Fibroblast of peridontal ligament (primary cell): Measurements from ENCODE around the gene BPIFB6.

Experiments used
- DNase-seq: peaks from one replicate; pipeline ENCODE4 v3.0.0-alpha.2; 2010; ENCODE audit errors: extremely low read depth

The BPIFB6 gene

DNA sequence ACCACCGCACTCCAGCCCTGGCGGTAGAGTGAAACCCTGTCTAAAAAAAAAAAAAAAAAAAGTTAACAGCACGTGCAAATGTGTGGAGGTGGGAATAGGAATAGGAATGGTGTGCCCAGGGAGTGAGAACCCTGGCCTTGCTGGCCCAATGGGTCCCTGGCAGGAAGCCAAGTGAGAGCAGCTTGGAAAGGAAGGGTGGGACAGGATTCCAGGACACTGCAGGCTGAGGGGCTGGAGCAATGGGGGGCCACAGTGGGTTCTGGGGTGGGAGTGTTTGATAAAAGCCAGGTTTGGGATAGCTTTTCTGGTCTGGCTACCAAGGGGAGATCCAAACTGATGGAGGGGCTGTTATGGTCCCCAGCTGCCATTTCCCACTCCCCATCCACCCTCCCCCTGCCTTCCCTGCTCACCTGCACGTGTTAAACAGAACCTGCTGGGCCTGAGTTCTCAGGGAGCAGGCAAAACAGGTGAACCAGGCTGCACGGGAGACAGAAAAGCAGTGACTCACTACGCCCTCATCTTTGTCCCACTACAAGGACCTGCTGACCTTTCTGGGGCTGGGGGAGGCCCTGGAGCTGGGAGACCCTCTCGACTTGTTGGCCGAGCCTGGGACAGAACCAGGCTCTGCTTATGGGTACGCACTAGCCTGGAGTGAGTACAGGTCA is 30.5 kb upstream of the BPIFB6 start:
- no peak for DNase-seq

GRCh38 chr20:33002087-33002808 is 29.2 kb upstream of the BPIFB6 start:
- no peak for DNase-seq

- DNase-seq, result no peak
These were observed 27.2 kb upstream of the BPIFB6 start, which contains the start of gene SUN5 for GRCh38 chr20:33004141-33004751. SUN5 (minus strand) TSS chr20:33004433; CDS start chr20:33004340, 93 bp downstream.

DNA sequence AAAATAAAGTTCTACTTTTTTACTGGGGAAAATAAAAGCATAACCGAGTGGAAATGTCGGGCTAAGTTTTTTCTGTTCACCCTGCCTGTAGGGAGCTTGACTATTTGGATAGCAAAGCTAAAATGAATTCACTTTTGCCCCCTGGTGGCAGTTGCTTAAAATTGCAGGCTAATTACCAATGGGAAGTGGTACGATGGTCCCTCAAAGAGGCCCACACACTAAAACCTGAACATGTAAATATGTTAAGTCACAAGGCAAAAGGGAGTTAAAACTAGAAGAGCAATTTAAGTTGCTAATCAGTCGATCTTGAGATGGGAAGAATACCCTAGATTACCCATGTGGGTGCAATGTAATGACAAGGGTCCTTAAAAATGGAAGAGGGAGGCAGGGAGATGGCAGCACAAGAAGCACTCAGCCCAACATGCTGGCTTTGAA is 26.3 kb upstream of the BPIFB6 start:
- DNase-seq, result no peak

DNA sequence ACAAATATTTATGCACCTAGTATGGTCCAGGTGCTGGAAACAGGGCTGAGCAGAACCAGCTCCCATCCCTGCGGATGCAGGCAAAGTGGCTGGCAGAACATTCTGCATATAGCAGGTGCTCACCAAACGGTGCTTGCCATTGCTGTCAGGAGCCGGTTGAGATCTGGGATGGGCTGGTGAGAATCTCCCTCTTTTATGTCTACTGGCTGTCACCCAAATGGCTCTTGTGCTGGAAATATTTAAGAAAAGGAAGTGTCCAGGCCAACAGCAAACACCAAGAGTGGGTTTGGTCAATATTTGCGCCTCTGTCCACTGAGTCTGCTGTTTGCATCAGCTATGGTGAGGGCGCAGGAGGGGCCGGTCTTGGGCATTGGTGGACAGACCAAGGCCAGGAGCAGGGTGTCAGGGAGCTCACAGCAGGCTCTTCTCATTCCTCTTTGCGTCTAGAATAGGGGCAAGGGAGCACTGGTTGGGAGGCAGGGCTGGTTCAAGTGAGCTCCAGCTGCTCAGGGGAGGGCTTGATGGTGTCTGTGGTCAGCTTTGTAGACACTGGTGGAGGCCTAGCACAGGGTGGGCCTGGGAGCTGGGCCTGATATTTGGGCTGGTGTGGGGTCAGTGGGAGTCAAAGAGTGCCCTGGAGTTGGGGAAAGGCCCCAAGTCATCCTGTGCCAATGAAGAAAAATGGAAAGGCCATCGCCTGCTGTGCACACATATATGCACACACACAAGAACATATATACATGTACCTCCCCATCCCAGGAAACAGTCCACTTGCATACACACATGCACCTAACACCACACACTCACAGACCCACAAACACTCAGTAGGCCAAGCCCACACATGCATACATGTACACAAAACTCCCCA is 25.3 kb upstream of the BPIFB6 start:
- no peak for DNase-seq

DNA sequence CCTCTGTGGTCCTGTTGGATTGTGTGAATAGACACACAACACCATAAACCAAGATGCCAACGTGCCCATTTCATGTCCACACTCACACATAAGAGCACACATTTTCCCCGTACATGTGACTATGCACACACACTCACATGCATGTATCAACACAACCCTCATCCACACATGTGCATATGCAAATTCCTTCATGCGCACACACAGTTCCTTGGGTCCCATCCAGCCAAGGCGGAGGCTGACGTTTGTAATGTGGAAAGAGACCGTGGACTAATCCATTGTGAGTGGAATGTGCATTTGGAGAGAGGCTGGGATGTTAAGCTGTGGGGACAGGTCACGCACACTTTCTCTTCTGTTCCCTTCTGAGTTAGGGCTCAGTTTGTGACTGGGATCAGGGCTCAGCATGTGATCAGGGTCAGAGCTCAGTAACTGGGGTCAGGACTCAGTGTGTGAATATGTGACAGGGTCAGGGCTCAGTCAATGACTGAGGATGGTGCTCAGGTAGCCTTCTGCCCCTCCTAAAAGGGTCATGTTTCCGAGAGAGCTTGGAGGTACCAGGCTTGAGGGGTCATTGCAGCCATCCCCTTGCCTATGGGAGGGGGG is 24.6 kb upstream of the BPIFB6 start:
- no peak for DNase-seq

GRCh38 chr20:33007376-33008335 is 23.8 kb upstream of the BPIFB6 start, which contains the start of gene BPIFB2:
BPIFB2 (plus strand) TSS chr20:33007704; CDS start chr20:33008575, 871 bp downstream.
- no peak for DNase-seq

- DNase-seq, result no peak
These were observed 22.9 kb upstream of the BPIFB6 start for GRCh38 chr20:33008336-33009213.

DNA sequence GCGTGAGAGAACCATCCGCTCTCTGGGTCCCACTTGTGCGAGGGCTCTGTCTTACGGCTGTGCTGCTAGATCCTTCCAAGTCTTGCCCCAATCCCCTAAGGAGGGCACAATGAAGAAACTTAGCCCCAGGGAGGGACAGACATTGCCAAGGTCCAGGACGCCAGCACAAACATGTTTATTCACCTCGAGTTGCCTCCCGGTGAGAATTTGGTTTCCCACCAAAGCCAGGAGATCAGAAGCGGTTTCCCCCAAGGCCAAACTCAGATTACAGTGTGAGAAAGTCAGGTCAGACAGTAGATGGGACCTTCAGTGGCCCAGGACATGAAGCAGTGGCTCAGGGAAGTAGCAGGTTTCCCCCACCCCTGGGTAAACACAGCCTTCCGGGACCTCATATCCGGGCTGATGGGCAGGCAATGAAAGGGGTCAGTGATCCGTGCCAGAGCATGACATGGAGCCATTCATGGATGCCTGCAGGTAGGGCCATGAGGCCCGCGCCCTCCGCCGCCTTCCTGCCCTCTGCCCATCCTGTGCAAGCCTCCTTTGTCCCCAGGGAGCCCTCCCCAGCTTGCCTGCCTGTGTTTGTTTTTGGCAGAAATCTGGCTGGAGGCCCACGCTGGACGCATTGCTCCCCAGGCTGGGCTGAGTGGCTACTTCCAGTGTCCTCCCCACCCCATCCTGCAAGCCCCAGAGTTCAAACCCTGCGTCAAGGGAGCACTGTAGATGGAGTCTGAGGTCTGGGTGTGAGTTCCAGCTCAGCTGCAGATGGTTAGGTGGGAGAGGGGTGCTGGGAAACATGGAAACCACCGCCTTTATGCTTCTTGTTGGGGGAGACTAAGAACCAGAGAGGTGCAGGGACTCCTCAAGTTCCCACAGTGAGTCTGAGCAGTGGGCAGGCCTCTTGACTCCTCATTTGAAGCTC is 22.0 kb upstream of the BPIFB6 start:
- no peak for DNase-seq

GRCh38 chr20:33010133-33010504 is 21.3 kb upstream of the BPIFB6 start:
- DNase-seq, result no peak

DNA sequence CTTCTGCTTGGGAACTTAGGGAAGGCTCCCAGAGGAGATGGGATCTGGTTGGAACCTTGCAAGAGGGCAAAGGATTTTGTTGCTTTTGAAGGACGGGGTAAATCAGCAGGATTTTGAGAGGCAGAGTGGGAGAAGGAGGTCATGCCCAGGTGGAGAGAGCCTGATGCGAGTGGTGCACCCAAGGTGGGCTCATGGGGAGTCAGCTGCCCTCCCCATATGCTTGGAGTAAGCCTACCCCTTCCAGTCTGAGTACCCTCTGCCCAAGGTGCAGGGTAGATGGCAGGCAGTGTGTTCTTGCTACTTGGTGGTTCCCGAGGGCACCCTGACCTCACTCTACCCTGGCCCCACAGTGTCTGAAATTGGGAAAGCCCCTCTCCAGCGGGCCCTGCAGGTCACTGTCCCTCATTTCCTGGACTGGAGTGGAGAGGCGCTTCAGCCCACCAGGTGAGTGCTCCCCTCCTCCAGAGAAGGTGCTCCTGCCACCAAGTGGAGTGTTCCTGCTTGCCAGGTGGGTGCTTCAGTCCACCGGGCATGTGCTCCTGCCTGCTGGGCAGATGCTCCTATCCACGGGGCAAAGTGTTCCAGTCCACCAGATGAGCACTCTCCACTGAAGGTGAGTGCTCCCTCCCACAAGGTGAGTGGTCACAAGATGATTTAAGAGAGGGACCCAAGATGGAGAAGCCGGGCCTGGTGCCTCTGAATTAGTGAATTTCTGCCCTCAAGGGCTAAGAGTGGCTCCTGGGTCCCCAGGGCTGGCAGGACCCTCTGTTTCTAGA is 20.6 kb upstream of the BPIFB6 start:
- no peak for DNase-seq

DNA sequence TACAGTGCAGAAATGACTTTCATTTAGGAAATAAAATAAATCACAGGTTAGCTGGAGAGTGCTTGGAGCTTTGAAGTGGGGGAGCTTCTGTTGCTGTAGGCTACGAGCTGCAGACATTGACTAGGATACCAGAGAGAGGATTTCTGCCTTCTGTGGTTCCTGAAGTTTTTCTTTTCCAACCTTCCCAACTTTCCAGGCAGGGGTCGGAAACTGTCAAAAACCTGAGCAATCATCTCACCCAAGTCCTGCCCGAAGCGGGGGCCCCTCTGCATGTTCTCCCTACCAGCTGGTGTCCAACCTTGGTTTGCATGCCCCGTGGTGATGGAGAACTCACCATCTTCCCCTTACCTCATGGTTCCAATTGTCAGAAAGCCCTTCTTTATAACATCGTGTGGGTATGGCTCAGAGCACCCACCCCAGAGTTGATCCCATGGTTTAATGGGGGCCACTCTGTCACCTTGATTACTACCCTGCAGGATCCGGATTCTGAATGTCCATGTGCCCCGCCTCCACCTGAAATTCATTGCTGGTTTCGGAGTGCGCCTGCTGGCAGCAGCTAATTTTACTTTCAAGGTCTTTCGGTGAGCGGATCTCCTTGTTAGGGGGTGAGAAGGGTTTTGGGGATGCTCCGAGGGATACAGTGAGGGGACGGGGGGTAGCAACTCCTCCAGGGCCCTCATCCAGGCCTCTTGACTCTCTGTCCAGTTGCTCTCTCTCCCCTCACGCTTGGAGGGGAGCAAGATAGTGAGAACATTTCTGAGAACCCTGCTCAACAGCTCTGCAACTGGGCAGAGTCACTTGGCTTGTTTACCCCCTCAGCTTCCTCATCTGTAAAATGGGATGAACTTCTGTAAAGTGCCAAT is 18.9 kb upstream of the BPIFB6 start:
- no peak for DNase-seq

- no peak for DNase-seq
These were observed 17.6 kb upstream of the BPIFB6 start for GRCh38 chr20:33013701-33014326.

GRCh38 chr20:33014336-33015113 is 16.9 kb upstream of the BPIFB6 start:
- no peak for DNase-seq

DNA sequence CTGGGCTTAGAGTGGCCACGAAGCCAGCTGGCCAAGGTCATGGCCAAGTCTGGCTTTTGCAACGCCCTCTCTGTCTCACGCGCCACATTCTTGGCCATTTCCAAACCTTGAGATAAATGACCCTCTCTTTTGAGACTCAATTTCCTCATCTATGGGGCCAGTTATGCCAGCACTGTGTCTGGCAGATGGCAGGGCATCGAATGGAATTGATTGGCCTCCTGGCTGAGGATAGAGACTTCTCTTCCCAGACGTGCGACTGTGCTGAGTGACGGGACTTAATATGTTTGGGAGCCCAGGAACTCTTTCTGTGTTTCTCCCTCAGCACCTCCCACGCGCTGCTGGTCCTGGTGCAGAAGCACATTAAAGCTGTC is 16.3 kb upstream of the BPIFB6 start:
- DNase-seq, result no peak
